ENCODE measurements around the gene EFNA3.

EFNA3 gene

GRCh38 chr1:155057788-155058211 lies 20.8 kb upstream of the EFNA3 start:
- no peaks in the 10 kb centered on the region for H3K9me3 ChIP-seq (ENCODE audit: control insufficient read depth, low read length)
- H3K36me3 ChIP-seq (ENCODE audit: control insufficient read depth, insufficient read depth, low read length), result no peaks in the 10 kb centered on the region
- no peak overlapping the region for H3K4me3 ChIP-seq (ENCODE audit: insufficient read depth, low read depth, low read length)
- H3K27me3 ChIP-seq (ENCODE audit: control insufficient read depth, insufficient read depth, low read length, poor library complexity, severe bottlenecking), result peaks cover 19% of the 10 kb centered on the region
- H3K4me1 ChIP-seq (ENCODE audit: control insufficient read depth, insufficient read depth, low read length), result peaks cover 10% of the 10 kb centered on the region
- H3K27ac ChIP-seq (ENCODE audit: insufficient read depth, low read depth, low read length, poor library complexity, severe bottlenecking), result no peak overlapping the region
- 95 to 96% methylated on average over 13 of the region's 13 CpGs for WGBS, 2 experiments

- 89 to 92% methylated on average over 8 of the region's 8 CpGs for WGBS, 2 experiments
- H3K4me1 ChIP-seq (ENCODE audit: control insufficient read depth, insufficient read depth, low read length), result peaks cover 28% of the 10 kb centered on the region
- peaks cover 19% of the 10 kb centered on the region for H3K27me3 ChIP-seq (ENCODE audit: control insufficient read depth, insufficient read depth, low read length, poor library complexity, severe bottlenecking)
- H3K27ac ChIP-seq (ENCODE audit: insufficient read depth, low read depth, low read length, poor library complexity, severe bottlenecking), result no peak overlapping the region
- no peak overlapping the region for H3K4me3 ChIP-seq (ENCODE audit: insufficient read depth, low read depth, low read length)
- H3K9me3 ChIP-seq (ENCODE audit: control insufficient read depth, low read length), result no peaks in the 10 kb centered on the region
- H3K36me3 ChIP-seq (ENCODE audit: control insufficient read depth, insufficient read depth, low read length), result no peaks in the 10 kb centered on the region
These were observed 17.9 kb upstream of the EFNA3 start for GRCh38 chr1:155060736-155061135.

GRCh38 chr1:155061381-155062150 lies 17.1 kb upstream of the EFNA3 start:
- H3K9me3 ChIP-seq (ENCODE audit: control insufficient read depth, low read length), result no peaks in the 10 kb centered on the region
- no peak overlapping the region for H3K27ac ChIP-seq (ENCODE audit: insufficient read depth, low read depth, low read length, poor library complexity, severe bottlenecking)
- WGBS, 2 experiments, result 31 to 32% methylated on average over 21 of the region's 21 CpGs
- no peak overlapping the region for H3K4me3 ChIP-seq (ENCODE audit: insufficient read depth, low read depth, low read length)
- no peaks in the 10 kb centered on the region for H3K36me3 ChIP-seq (ENCODE audit: control insufficient read depth, insufficient read depth, low read length)
- H3K4me1 ChIP-seq (ENCODE audit: control insufficient read depth, insufficient read depth, low read length), result peaks cover 28% of the 10 kb centered on the region
- H3K27me3 ChIP-seq (ENCODE audit: control insufficient read depth, insufficient read depth, low read length, poor library complexity, severe bottlenecking), result peaks cover 19% of the 10 kb centered on the region

- H3K4me1 ChIP-seq (ENCODE audit: control insufficient read depth, insufficient read depth, low read length), result peaks cover 28% of the 10 kb centered on the region
- H3K27ac ChIP-seq (ENCODE audit: insufficient read depth, low read depth, low read length, poor library complexity, severe bottlenecking), result no peak overlapping the region
- no peaks in the 10 kb centered on the region for H3K9me3 ChIP-seq (ENCODE audit: control insufficient read depth, low read length)
- no peaks in the 10 kb centered on the region for H3K36me3 ChIP-seq (ENCODE audit: control insufficient read depth, insufficient read depth, low read length)
- H3K27me3 ChIP-seq (ENCODE audit: control insufficient read depth, insufficient read depth, low read length, poor library complexity, severe bottlenecking), result peaks cover 19% of the 10 kb centered on the region
- WGBS, 2 experiments, result 1 to 3% methylated on average over 29 of the region's 29 CpGs
- H3K4me3 ChIP-seq (ENCODE audit: insufficient read depth, low read depth, low read length), result peak overlapping the region; percentile 95
These were observed 16.4 kb upstream of the EFNA3 start for GRCh38 chr1:155062151-155062686.

GRCh38 chr1:155062702-155063411 lies 15.8 kb upstream of the EFNA3 start:
- Histone ChIP-seq H3K4me1 (ENCODE audit: control insufficient read depth, insufficient read depth, low read length) (peaks cover 28% of the 10 kb centered on the region), H3K27ac (ENCODE audit: insufficient read depth, low read depth, low read length, poor library complexity, severe bottlenecking) (no peak overlapping the region), H3K4me3 (ENCODE audit: insufficient read depth, low read depth, low read length) (peak overlapping the region; percentile 95), H3K36me3 (ENCODE audit: control insufficient read depth, insufficient read depth, low read length) (no peaks in the 10 kb centered on the region), H3K9me3 (ENCODE audit: control insufficient read depth, low read length) (no peaks in the 10 kb centered on the region), H3K27me3 (ENCODE audit: control insufficient read depth, insufficient read depth, low read length, poor library complexity, severe bottlenecking) (peaks cover 19% of the 10 kb centered on the region)
- 1% methylated on average over 46 of the region's 46 CpGs for WGBS, 2 experiments

- 1% methylated on average over 57 of the region's 57 CpGs for WGBS, 2 experiments
- peak within 1 kb of the TSS; percentile 96 for H3K27ac ChIP-seq (ENCODE audit: insufficient read depth, low read depth, low read length, poor library complexity, severe bottlenecking)
- peak within 1 kb of the TSS; percentile 95 for H3K4me3 ChIP-seq (ENCODE audit: insufficient read depth, low read depth, low read length)
These were observed 15.0 kb upstream of the EFNA3 start, which contains the start of gene EFNA4 for GRCh38 chr1:155063550-155064110. TSS of gene EFNA4 (plus strand) at chr1:155063740. CDS start at chr1:155063824, 84 bp downstream.

GRCh38 chr1:155064111-155064831 lies 14.4 kb upstream of the EFNA3 start:
- Histone ChIP-seq H3K36me3 (ENCODE audit: control insufficient read depth, insufficient read depth, low read length) (no peaks in the 10 kb centered on the region), H3K9me3 (ENCODE audit: control insufficient read depth, low read length) (no peaks in the 10 kb centered on the region), H3K4me3 (ENCODE audit: insufficient read depth, low read depth, low read length) (peak overlapping the region; percentile 95), H3K27ac (ENCODE audit: insufficient read depth, low read depth, low read length, poor library complexity, severe bottlenecking) (peak overlapping the region; percentile 96), H3K4me1 (ENCODE audit: control insufficient read depth, insufficient read depth, low read length) (peaks cover 28% of the 10 kb centered on the region), H3K27me3 (ENCODE audit: control insufficient read depth, insufficient read depth, low read length, poor library complexity, severe bottlenecking) (peaks cover 19% of the 10 kb centered on the region)
- 3 to 5% methylated on average over 13 of the region's 14 CpGs for WGBS, 2 experiments

More at GRCh38 chr1:155063550-155064110, 15.0 kb upstream of the EFNA3 start, which contains the start of gene EFNA4:
- Histone ChIP-seq H3K27me3 (ENCODE audit: control insufficient read depth, insufficient read depth, low read length, poor library complexity, severe bottlenecking) (peaks cover 19% of the 10 kb centered on the region), H3K4me1 (ENCODE audit: control insufficient read depth, insufficient read depth, low read length) (peaks cover 28% of the 10 kb centered on the region), H3K9me3 (ENCODE audit: control insufficient read depth, low read length) (no peaks in the 10 kb centered on the region), H3K36me3 (ENCODE audit: control insufficient read depth, insufficient read depth, low read length) (no peaks in the 10 kb centered on the region)

GRCh38 chr1:155064832-155065429 lies 13.7 kb upstream of the EFNA3 start:
- Histone ChIP-seq H3K27me3 (ENCODE audit: control insufficient read depth, insufficient read depth, low read length, poor library complexity, severe bottlenecking) (peaks cover 20% of the 10 kb centered on the region), H3K36me3 (ENCODE audit: control insufficient read depth, insufficient read depth, low read length) (no peaks in the 10 kb centered on the region), H3K27ac (ENCODE audit: insufficient read depth, low read depth, low read length, poor library complexity, severe bottlenecking) (no peak overlapping the region), H3K4me3 (ENCODE audit: insufficient read depth, low read depth, low read length) (no peak overlapping the region), H3K9me3 (ENCODE audit: control insufficient read depth, low read length) (no peaks in the 10 kb centered on the region), H3K4me1 (ENCODE audit: control insufficient read depth, insufficient read depth, low read length) (peaks cover 34% of the 10 kb centered on the region)
- 65 to 67% methylated on average over 5 of the region's 5 CpGs for WGBS, 2 experiments

GRCh38 chr1:155066777-155067176 lies 11.9 kb upstream of the EFNA3 start:
- H3K27me3 ChIP-seq (ENCODE audit: control insufficient read depth, insufficient read depth, low read length, poor library complexity, severe bottlenecking), result peaks cover 35% of the 10 kb centered on the region
- 91 to 94% methylated on average over 8 of the region's 8 CpGs for WGBS, 2 experiments
- H3K9me3 ChIP-seq (ENCODE audit: control insufficient read depth, low read length), result no peaks in the 10 kb centered on the region

More at GRCh38 chr1:155066777-155067176, 11.9 kb upstream of the EFNA3 start:
- Histone ChIP-seq H3K4me1 (ENCODE audit: control insufficient read depth, insufficient read depth, low read length) (peaks cover 43% of the 10 kb centered on the region), H3K36me3 (ENCODE audit: control insufficient read depth, insufficient read depth, low read length) (no peaks in the 10 kb centered on the region), H3K27ac (ENCODE audit: insufficient read depth, low read depth, low read length, poor library complexity, severe bottlenecking) (no peak overlapping the region), H3K4me3 (ENCODE audit: insufficient read depth, low read depth, low read length) (no peak overlapping the region)

Measured in ectodermal cell (in vitro differentiated cells).